Mesothelial cell of epicardium (in vitro differentiated cells): ENCODE data around the gene RFPL3. TPM values are rescaled to one million over a fixed set of nuclear protein-coding genes. Genes with fewer than 3 reads are reported as not detected.

Experiments
- DNase-seq, 2 experiments: peaks; one replicate each; pipeline ENCODE4 v3.0.0; 2021; ENCODE audit warnings: low spot score in 2 of 2; ENCODE audit not compliant: unreplicated experiment in 2 of 2
- H3K27ac Mint-ChIP-seq: 2 replicates; pipeline ENCODE4 v1.8.0; 2021; ENCODE audit warnings: mixed read lengths
- H3K27me3 Mint-ChIP-seq: 2 replicates; pipeline ENCODE4 v1.8.0; 2021; ENCODE audit warnings: low read depth, mixed read lengths
- H3K36me3 Mint-ChIP-seq: 2 replicates; pipeline ENCODE4 v1.8.0; 2021; ENCODE audit warnings: mixed read lengths
- H3K4me1 Mint-ChIP-seq: 2 replicates; pipeline ENCODE4 v1.8.0; 2021; ENCODE audit warnings: mixed read lengths
- H3K4me3 Mint-ChIP-seq: 2 replicates; pipeline ENCODE4 v1.8.0; 2021; ENCODE audit warnings: mild to moderate bottlenecking, moderate library complexity, mixed read lengths
- H3K9me3 Mint-ChIP-seq: 2 replicates; pipeline ENCODE4 v1.8.0; 2021; ENCODE audit warnings: mixed read lengths
- CTCF ChIP-seq: fragments of 200-600 bp; sonication (generic); IDR thresholded peaks from one replicate; pipeline ENCODE4 v1.5.0; 2021; ENCODE audit warnings: antibody characterized with exemption; ENCODE audit not compliant: unreplicated experiment
- total RNA-seq: library from RNA; stranded (reverse); gene quantifications from 3 replicates; pipeline ENCODE4 v1.2.1, GENCODE V29; 2021

Gene RFPL3
- total RNA-seq, 1 donor from 2014 or later = not detected

- Mint-ChIP-seq H3K27me3 (peaks cover 26% of the 10 kb centered on the region), H3K27ac (no peak overlapping the region), H3K4me3 (no peak overlapping the region), H3K9me3 (no peaks in the 10 kb centered on the region), H3K4me1 (peaks cover 3% of the 10 kb centered on the region), H3K36me3 (no peaks in the 10 kb centered on the region)
- DNase-seq = no peak
- no peak for TF ChIP-seq CTCF
Observed at GRCh38 chr22:32327066-32327465, 30.6 kb upstream of the RFPL3 start.

GRCh38 chr22:32327596-32328171 is 30.0 kb upstream of the RFPL3 start:
- H3K27ac Mint-ChIP-seq = no peak overlapping the region
- no peaks in the 10 kb centered on the region for H3K9me3 Mint-ChIP-seq
- no peak for TF ChIP-seq CTCF
- H3K27me3 Mint-ChIP-seq = peaks cover 29% of the 10 kb centered on the region
- DNase-seq = no peak
- H3K36me3 Mint-ChIP-seq = no peaks in the 10 kb centered on the region
- H3K4me1 Mint-ChIP-seq = peaks cover 3% of the 10 kb centered on the region
- H3K4me3 Mint-ChIP-seq = no peak overlapping the region

- no peaks in the 10 kb centered on the region for H3K9me3 Mint-ChIP-seq
- no peak overlapping the region for H3K27ac Mint-ChIP-seq
- H3K4me1 Mint-ChIP-seq = peaks cover 3% of the 10 kb centered on the region
- H3K4me3 Mint-ChIP-seq = no peak overlapping the region
- H3K27me3 Mint-ChIP-seq = peaks cover 24% of the 10 kb centered on the region
- no peak for DNase-seq
- TF ChIP-seq CTCF = no peak
- H3K36me3 Mint-ChIP-seq = no peaks in the 10 kb centered on the region
Observed at GRCh38 chr22:32328306-32329201, 29.1 kb upstream of the RFPL3 start.

- DNase-seq = no peak
- Mint-ChIP-seq H3K36me3 (no peaks in the 10 kb centered on the region), H3K9me3 (no peaks in the 10 kb centered on the region), H3K27me3 (peaks cover 24% of the 10 kb centered on the region), H3K4me3 (no peak overlapping the region), H3K27ac (no peak overlapping the region), H3K4me1 (peaks cover 3% of the 10 kb centered on the region)
- TF ChIP-seq CTCF = no peak
Observed at GRCh38 chr22:32329202-32329645, 28.4 kb upstream of the RFPL3 start.

GRCh38 chr22:32331236-32331917 is 26.3 kb upstream of the RFPL3 start:
- Mint-ChIP-seq H3K27me3 (peaks cover 24% of the 10 kb centered on the region), H3K4me3 (no peak overlapping the region), H3K27ac (no peak overlapping the region), H3K36me3 (no peaks in the 10 kb centered on the region), H3K4me1 (no peaks in the 10 kb centered on the region), H3K9me3 (no peaks in the 10 kb centered on the region)
- no peak for TF ChIP-seq CTCF
- no peak for DNase-seq
